Body of pancreas (tissue), 4 donors: Measurements from ENCODE around the gene RFXAP.

Experiments used
- POLR2A ChIP-seq, 3 donors: fragments of 450-650 bp; IDR thresholded peaks; one replicate each; pipeline ENCODE4 v1.6.1; 2016; ENCODE audit warnings: antibody characterized with exemption in 3 of 3, mild to moderate bottlenecking in 2 of 3
- TF ChIP-seq, protein P1 (sequence below), 7 experiments: fragments of 450-650 bp in 4 of 7; fragments of 200-600 bp in 3 of 7; sonication (generic) in 3 of 7; IDR thresholded peaks; one replicate each; pipeline ENCODE4 v1.5.1; 2016 to 2019; ENCODE audit warnings: antibody characterized with exemption in 7 of 7

- TF ChIP-seq POLR2A (IDR thresholded peaks at IDR 0.05): no peak
- TF ChIP-seq, protein P1, sequence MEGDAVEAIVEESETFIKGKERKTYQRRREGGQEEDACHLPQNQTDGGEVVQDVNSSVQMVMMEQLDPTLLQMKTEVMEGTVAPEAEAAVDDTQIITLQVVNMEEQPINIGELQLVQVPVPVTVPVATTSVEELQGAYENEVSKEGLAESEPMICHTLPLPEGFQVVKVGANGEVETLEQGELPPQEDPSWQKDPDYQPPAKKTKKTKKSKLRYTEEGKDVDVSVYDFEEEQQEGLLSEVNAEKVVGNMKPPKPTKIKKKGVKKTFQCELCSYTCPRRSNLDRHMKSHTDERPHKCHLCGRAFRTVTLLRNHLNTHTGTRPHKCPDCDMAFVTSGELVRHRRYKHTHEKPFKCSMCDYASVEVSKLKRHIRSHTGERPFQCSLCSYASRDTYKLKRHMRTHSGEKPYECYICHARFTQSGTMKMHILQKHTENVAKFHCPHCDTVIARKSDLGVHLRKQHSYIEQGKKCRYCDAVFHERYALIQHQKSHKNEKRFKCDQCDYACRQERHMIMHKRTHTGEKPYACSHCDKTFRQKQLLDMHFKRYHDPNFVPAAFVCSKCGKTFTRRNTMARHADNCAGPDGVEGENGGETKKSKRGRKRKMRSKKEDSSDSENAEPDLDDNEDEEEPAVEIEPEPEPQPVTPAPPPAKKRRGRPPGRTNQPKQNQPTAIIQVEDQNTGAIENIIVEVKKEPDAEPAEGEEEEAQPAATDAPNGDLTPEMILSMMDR (IDR thresholded peaks at IDR 0.05): no peak
Measured at GRCh38 chr13:36789730-36790129, 29.3 kb upstream of the RFXAP start.
